ENCODE data around the gene CSNK2A2.

DNA sequence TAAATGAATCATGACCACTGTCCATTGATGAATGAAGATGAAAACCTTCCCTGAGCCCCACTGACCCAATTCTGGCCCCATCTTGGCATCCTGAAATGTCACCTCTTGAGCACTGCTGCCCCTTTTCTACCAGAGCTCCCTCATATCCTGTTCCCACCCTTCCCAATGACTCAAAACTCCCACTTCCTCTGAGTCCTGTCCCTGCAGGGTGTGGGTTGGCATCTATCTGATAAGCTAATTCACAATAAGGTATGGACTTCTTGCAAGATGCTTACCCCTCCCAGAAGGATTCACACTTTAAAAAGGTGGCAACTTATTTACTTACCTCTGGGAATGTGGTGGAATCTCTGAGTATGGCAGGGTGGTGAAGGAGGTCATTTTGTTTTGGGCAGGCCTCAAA is 13.3 kb upstream of the CSNK2A2 start:
- TF ChIP-seq, protein P1, sequence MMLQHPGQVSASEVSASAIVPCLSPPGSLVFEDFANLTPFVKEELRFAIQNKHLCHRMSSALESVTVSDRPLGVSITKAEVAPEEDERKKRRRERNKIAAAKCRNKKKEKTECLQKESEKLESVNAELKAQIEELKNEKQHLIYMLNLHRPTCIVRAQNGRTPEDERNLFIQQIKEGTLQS (IDR thresholded peaks at IDR 0.05; ENCODE audit: insufficient read depth, low read depth, low read length), result no peak
- TF ChIP-seq SIRT6 (IDR thresholded peaks at IDR 0.05; ENCODE audit: low read length) (no peak), SUZ12 (IDR thresholded peaks at IDR 0.05; ENCODE audit: low read length) (no peak), YY1 (IDR thresholded peaks at IDR 0.05; ENCODE audit: low read depth, low read length) (no peak)

Data from H1 (cell line).